Esophagus (tissue), 2 donors: ENCODE data around the gene B4GALT1. TPM values are rescaled to one million over a fixed set of nuclear protein-coding genes. Genes with fewer than 3 reads are reported as not detected.
A peak's percentile ranks its signal among the peaks of the same experiment; 100 is the strongest.
"Not testable (repeated sequence)": the region's sequence is repeated elsewhere in the genome, so short reads cannot be mapped to it uniquely, and the experiment has no call there.

Experiments
- H3K27ac ChIP-seq, 2 donors: one replicate each; pipeline ENCODE4 v1.5.1; 2013; ENCODE audit warnings: low read depth in 2 of 2, mild to moderate bottlenecking in 2 of 2, inconsistent platforms in 1 of 2, low read length in 1 of 2, moderate library complexity in 1 of 2
- H3K27me3 ChIP-seq, 2 donors: one replicate each; pipeline ENCODE4 v1.6.1; 2013; ENCODE audit warnings: low read length in 2 of 2, control low read depth in 1 of 2, mild to moderate bottlenecking in 1 of 2; ENCODE audit not compliant: insufficient read depth in 2 of 2, control insufficient read depth in 1 of 2
- H3K36me3 ChIP-seq, 2 donors: one replicate each; pipeline ENCODE4 v1.6.1; 2013; ENCODE audit warnings: low read length in 1 of 2; ENCODE audit not compliant: control insufficient read depth in 2 of 2, insufficient read depth in 2 of 2
- H3K4me1 ChIP-seq, 2 donors: one replicate each; pipeline ENCODE4 v1.6.1; 2013; ENCODE audit warnings: low read length in 1 of 2; ENCODE audit not compliant: control insufficient read depth in 2 of 2, insufficient read depth in 2 of 2
- H3K4me3 ChIP-seq, 2 donors: one replicate each; pipeline ENCODE4 v1.5.1; 2013; ENCODE audit warnings: low read length in 2 of 2, mild to moderate bottlenecking in 2 of 2, low read depth in 1 of 2, moderate library complexity in 1 of 2
- H3K9me3 ChIP-seq, 2 donors: one replicate each; pipeline ENCODE4 v1.6.1; 2013; ENCODE audit warnings: mild to moderate bottlenecking in 2 of 2, low read depth in 1 of 2, low read length in 1 of 2, moderate library complexity in 1 of 2; ENCODE audit not compliant: control insufficient read depth in 2 of 2, insufficient read depth in 1 of 2
- WGBS, 2 donors: extraction: QIAGEN DNeasy Blood & Tissue Kit; methylation state at CpG; one replicate each; pipeline ENCODE4 v1.1.7; 2013; 5-methylcytosine and 5-hydroxymethylcytosine counted together
- polyA plus RNA-seq, 2 donors: library from polyadenylated mRNA; stranded (reverse); fragments of 200-250 nt; gene quantifications; one replicate each; pipeline ENCODE4 v1.2.3, GENCODE V29; 2013
- donor health status: healthy with polysubstance abuse.
- donor health status: Bipolar disorder and iron deficiency.

B4GALT1 gene
- polyA plus RNA-seq, 2 donors = 26.0 to 29.2 TPM

DNA sequence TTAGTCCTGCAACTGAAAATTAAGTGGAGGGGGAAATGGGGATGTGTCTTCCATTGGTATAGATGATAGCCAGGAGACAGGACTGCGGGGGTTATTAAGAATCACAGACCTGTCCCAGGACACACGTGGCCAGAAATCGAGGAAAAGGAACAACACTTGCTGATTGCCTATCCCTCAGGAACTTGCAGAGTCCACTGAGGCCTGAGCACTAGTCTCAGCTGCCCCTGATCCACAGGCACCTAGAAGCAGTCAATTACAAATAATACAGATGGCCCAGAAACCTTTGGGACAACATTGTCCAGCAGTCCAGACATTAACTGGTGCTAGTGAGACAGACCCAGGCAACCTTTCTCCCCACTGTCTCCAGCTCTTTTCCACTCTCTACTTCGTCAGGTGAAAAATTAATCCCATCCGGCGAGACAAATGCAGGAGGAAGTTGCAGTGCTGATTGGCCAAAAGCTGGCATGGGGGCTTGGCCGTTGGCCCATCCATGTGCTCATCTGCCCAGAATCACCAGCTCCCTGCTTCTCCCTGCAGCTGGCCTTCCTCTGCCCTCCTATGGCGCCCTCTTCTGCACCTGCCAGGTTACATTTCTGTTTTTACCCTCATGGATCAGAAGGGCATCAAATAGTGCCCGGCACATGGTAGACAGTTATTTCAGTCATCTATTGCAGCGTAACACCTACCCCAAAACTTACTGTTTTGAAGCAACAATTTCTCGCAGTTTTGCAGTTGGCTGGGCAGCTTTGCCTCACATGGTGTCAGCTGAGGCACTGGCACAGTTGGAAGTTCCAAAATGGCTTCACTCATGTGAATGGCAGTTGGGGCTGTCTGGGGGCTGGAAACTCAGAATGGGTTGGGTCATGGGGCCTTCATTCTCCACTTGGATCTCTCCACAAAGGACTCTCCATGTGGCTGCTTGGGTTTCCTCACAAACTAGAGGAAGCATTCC lies 3.6 kb upstream of the B4GALT1 start:
- Histone ChIP-seq H3K27me3 (no peaks in the 10 kb centered on the region), H3K27ac (no peak overlapping the region), H3K4me1 (peaks cover 0 to 9% of the 10 kb centered on the region in 2 donors), H3K9me3 (no peaks in the 10 kb centered on the region), H3K4me3 (no peak overlapping the region), H3K36me3 (no peaks in the 10 kb centered on the region)
- 64 to 70% methylated on average over 11 of the region's 11 CpGs for WGBS, 2 donors

DNA sequence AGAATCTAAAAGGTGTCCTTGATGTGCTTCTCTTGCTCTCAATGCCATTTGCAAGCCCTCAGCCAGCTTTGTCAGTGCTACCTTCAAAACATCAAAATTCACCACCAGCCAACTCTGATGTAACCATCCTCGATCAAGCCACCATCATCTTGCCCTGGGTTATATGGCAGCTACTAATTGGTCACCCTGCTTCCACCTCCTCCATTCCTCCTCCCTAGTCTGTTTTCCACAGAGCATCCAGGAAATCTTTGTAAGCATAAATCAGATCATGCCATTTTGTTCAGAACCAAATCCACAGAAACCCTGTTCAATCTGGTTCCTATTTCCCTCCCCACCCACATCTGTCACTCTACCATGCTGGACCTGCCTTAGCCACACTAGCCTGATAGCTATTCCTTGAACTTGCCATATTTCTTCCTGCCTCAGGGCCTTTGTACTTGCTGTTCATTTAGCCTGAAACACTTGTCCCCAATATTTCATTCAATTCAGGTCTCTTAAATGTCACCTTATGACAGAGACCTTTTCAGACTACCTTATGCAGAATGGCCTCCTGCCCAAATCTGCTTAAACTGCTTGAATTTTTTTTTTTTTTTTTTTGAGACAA lies 1.9 kb upstream of the B4GALT1 start:
- H3K4me3 ChIP-seq = no peak overlapping the region
- no peaks in the 10 kb centered on the region for H3K9me3 ChIP-seq
- no peaks in the 10 kb centered on the region for H3K27me3 ChIP-seq
- peaks cover under 1 to 10% of the 10 kb centered on the region in 2 donors for H3K4me1 ChIP-seq
- no peaks in the 10 kb centered on the region for H3K36me3 ChIP-seq
- peak overlapping the region in 1 of 2 donors; percentile 95 for H3K27ac ChIP-seq
- WGBS, 2 donors = 61 to 64% methylated on average over 1 of the region's 1 CpG

DNA sequence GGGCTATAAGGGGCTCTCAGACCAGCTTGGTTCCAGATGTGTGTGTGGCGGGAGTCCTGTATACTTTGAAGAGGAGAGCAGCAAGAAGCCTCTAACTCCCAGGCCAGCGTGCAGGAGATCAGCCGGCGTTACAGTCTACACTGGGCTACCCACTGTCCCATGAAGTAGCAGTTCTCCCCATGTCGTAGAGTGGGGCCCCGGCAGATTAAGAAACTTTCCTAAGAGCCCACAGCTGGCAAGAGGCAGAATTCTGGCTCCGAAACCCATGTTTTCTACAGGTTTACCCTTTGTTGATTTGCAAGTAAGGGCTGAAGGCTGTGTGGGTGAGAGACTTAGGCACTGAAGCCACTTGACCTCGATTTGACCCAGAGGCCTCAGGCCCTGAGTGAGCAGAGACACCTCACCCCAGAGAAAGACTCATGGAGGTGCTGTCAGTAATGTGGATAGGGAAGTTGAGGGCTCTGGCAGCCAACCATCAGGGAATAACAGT lies 881 bp upstream of the B4GALT1 start:
- Histone ChIP-seq H3K36me3 (no peaks in the 10 kb centered on the region), H3K4me3 (peak overlapping the region; percentile 57 to 80), H3K27me3 (no peaks in the 10 kb centered on the region), H3K9me3 (no peaks in the 10 kb centered on the region), H3K4me1 (peaks cover 10 to 20% of the 10 kb centered on the region in 2 donors), H3K27ac (peak overlapping the region; percentile 95 to 98)
- WGBS, 2 donors = 30 to 39% methylated on average over 8 of the region's 8 CpGs

DNA sequence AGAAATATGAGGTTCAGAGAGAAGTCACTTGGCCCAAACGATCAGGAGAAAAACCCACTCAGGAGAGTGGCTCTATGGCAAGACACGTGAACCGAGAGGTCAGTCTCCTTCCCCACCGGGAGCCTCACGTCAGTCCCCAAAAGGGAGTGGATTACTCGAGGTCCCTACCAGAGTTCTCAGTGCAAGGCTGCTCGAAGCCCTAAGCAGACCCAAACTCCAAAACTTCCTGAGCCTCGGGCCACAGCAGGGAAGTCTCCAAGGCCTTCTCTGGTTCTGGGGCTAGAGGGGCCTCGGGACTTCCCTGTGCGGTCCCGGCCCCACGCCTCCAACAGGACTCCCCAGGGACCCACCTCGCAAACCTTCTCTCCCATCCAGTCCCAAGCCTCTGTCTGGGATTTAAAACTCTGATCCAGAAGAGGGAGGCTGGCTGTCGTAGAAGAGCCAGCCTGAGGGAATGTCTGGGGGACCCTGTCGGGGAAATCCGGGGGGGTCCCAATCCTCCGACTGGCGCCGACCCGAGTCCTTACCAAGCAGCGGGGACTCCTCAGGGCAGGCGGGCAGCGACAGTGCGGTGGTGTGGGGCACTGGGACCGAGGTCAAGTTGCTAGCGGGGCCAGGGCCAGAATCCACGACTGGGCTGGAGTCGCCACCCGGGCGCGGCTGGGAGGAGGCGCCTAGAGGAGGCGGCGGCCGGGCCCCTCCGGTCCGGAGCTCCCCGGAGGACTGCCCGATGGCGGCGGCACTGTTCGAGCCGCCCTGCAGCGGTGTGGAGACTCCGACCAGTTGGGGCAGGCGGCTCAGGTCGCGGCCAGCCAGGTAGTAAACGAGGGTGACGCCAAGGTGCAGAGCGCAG lies 679 bp downstream of the B4GALT1 start:
- Histone ChIP-seq H3K27ac (peak overlapping the region; percentile 97 to 98), H3K9me3 (no peaks in the 10 kb centered on the region), H3K4me3 (peak overlapping the region; percentile 80 to 84), H3K36me3 (no peaks in the 10 kb centered on the region), H3K4me1 (peaks cover 10 to 25% of the 10 kb centered on the region in 2 donors), H3K27me3 (no peaks in the 10 kb centered on the region)
- 0% methylated on average over 45 to 51 of the region's 51 CpGs for WGBS, 2 donors

DNA sequence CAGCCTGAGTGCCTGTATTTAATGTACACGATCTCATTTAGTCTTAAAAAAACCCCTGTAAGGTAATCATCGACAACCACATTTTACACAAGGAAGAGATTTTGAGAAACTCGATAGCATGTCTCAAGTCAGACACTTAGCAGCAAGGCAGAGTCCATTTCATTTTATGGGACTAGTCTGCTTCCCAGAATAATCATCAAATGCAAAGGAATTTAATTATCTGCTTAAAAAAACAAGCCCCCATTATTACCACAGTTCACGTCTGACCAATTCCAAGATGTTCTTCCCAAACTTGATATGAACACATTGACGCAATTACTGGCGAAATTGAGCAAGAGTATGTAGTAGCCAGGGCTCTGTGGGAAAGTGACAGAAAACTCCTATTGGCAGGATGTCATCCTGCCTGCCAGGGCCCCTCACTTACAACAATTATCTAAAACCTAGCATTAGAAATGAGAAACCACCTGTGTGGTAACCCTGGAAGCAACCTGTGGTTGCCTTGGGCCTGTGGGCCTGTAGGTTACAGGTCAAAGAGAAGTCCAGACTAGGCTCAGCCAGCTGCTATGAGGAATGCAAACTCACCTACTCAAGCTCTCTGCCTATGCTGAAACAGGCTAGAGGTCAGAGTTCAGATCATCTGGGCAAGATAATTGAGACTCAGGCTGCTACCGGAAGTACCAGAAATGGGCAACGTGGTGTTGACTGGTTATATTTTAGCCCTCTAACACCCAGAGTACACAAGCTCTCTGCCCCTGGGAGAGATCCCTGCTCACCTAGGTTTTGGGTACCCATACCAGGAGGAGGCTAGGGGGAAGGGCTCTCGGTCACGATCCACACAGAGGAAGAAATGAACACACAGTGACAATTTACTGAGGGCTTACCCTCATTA lies 1.6 kb downstream of the B4GALT1 start:
- Histone ChIP-seq H3K36me3 (no peaks in the 10 kb centered on the region), H3K4me1 (peaks cover 10 to 23% of the 10 kb centered on the region in 2 donors), H3K27me3 (no peaks in the 10 kb centered on the region)

DNA sequence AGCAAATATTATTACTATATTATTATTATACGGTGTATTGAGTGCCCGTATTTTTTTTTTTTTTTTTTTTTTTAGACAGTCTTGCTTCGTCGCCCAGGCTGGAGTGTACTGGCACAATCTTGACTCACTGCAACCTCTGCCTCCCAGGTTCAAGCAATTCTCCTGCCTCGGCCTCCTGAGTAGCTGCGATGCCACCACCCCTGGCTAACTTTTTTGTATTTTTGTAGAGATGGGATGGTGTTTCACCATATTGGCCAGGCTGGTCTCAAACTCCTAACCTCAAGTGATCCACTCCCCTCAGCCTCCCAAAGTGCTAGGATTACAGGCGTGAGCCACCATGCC lies 2.2 kb downstream of the B4GALT1 start:
- H3K27me3 ChIP-seq, H3K9me3 ChIP-seq, H3K36me3 ChIP-seq: not testable (repeated sequence)
- peak overlapping the region; percentile 75 to 98 for H3K27ac ChIP-seq
- 40 to 50% methylated on average over 7 of the region's 7 CpGs for WGBS, 2 donors
- H3K4me3 ChIP-seq = peak overlapping the region; percentile 80 to 84
- H3K4me1 ChIP-seq = peaks cover 10 to 24% of the 10 kb centered on the region in 2 donors

More for the DNA sequence above, 1.6 kb downstream of the B4GALT1 start:
- Histone ChIP-seq H3K27ac (peak overlapping the region; percentile 97 to 98), H3K9me3 (no peaks in the 10 kb centered on the region), H3K4me3 (peak overlapping the region; percentile 80 to 84)
- WGBS, 2 donors = 16% methylated on average over 10 of the region's 10 CpGs

DNA sequence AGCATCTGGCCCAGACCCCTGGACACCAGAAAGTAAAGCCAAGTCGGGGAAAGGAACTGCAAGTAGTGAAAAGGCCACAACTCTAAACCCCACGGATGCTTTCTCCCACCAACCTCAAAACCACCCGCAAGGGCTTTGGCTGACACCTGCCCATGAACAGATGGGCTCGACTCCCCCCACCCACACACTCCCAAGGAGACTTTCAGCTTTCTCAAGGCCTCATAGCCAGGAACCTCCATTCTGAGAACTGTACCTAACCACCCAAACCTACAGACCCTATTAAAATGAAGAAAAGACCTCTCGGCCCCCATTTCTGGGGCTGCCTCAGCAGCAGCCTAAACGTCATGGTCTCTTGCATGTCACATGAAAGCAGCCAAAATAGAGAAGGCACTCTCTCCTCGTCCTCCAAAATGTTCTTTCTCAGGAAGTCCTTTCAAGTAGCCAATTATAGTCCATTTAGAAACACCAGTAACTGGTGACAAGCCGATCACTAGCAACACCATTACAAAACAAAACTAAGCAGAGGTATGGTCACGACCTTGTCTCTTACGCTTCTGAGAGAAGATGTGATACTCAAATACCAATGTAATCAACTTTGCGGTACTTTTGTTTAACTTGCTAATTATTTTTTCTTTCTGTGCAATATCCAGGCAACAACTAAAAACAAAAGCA lies 2.9 kb downstream of the B4GALT1 start:
- no peaks in the 10 kb centered on the region for H3K36me3 ChIP-seq
- peak overlapping the region; percentile 98 to 99 for H3K27ac ChIP-seq
- H3K4me3 ChIP-seq = peak overlapping the region; percentile 22 to 80
- peaks cover 10 to 29% of the 10 kb centered on the region in 2 donors for H3K4me1 ChIP-seq
- no peaks in the 10 kb centered on the region for H3K9me3 ChIP-seq
- 42 to 48% methylated on average over 11 of the region's 11 CpGs for WGBS, 2 donors
- no peaks in the 10 kb centered on the region for H3K27me3 ChIP-seq

DNA sequence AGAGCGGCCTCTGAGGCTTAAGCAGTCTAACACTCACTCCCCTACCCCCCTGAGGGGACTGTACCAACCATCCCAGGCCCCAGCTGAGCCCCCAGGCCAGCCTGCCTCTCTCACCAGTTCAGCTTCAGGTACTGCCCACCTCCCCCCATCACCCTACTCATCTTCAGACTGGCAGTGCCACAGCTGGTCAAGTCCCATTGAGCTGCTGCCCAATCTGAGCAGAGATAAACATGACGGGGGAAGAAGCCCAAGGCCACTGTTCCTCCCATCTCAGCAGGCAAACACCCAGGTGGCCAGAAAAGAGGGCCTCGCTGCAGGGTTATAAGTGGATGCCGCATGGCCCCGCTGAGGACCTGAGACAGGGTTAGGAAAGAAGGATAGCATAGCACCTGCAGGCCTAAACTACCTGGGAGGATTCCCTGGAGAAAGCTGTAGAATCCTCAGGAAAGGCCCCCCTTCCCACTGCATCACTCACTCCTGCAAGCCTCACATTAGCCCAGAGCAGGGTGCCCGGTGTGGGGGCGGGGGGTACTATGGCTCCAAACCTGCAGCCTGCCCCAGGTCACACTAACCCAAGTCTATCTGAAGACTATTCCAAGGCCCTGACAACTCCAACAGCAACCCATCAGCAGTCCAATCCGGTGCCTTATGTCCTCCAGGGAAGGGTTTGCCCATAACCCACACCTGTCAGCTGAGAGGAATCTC lies 3.6 kb downstream of the B4GALT1 start:
- Histone ChIP-seq H3K9me3 (no peaks in the 10 kb centered on the region), H3K4me1 (peaks cover 10 to 32% of the 10 kb centered on the region in 2 donors), H3K27ac (peak overlapping the region; percentile 98 to 99), H3K27me3 (no peaks in the 10 kb centered on the region), H3K4me3 (peak overlapping the region; percentile 25 to 80), H3K36me3 (no peaks in the 10 kb centered on the region)
- 77 to 84% methylated on average over 8 of the region's 8 CpGs for WGBS, 2 donors
